HG03575 (cell line): ENCODE measurements around the gene TSC22D2.

Source experiments
- ATAC-seq: cut with Tn5 transposase; IDR thresholded peaks from one replicate; pipeline ENCODE4 v1.9.1; 2021; ENCODE audit not compliant: unreplicated experiment, insufficient number of reproducible peaks, low FRiP score; ENCODE audit errors: extremely low read depth

TSC22D2 gene

GRCh38 chr3:150436161-150436560 lies 28.1 kb downstream of the TSC22D2 start:
- ATAC-seq = no peak

DNA sequence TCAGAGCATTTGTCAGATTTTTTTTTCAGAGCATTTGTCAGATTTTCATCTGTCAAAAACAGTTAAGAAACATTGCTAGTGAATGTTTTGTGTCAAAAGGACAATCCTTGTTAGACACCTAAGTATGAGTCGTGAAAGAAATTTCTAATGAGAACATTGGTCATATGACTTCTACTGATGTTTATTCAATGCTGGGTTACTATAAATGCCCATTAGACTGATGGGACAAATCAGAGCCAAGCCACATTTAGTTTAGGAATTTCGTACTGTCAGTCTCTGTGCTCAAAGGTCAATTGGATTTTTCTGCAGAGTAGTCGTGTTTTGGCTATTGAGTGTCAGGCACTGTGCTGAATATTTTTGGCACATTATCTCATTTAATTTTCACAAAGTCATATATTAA lies 31.6 kb downstream of the TSC22D2 start:
- no peak for ATAC-seq

GRCh38 chr3:150443331-150443741 lies 35.2 kb downstream of the TSC22D2 start:
- ATAC-seq = no peak

DNA sequence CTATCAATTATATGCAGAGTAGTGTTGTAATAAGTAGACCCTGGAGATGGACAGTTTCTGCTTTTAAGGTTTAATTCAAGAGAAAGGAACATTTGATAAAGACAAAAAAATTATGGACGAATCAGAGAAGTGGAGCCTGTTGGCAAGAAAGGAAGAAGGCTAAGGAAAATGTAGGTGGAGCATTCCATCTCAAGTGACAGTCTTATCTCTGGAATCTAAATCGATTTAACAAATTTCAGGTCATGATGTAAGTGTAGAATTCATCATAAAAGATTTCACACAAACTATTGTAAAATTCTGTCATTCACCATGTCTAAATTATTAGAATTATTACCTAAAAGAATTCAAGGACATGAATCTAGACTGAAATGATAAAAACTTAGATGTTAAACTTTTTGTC lies 36.3 kb downstream of the TSC22D2 start:
- no peak for ATAC-seq

DNA sequence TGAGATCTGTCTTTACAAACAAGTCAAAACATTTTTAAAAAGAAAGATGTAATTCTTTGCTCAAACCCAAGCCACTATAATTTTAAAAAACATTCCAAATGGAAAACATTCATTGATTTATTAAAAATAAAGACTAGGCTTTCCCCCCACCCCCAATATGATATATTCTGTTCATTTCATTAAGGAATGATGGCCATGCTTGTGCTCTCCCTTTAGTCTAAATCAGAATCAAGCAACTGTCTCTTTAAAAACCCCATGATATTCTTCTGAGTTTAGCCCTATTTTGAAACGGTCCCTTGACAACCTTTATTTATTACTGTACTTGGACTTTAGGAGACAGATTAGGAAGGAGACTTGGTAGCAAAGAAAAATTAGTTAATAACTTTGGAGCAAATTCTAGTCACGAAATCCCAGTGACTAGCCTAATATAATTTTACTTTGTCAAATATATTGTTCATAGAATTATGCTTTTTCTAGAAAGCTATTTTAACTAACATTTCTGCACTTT lies 38.4 kb downstream of the TSC22D2 start:
- ATAC-seq = no peak

- no peak for ATAC-seq
These were observed 39.0 kb downstream of the TSC22D2 start for GRCh38 chr3:150447084-150447483.

GRCh38 chr3:150447631-150448465 lies 39.8 kb downstream of the TSC22D2 start:
- ATAC-seq = no peak

GRCh38 chr3:150449169-150449721 lies 41.1 kb downstream of the TSC22D2 start:
- no peak for ATAC-seq

- no peak for ATAC-seq
These were observed 42.8 kb downstream of the TSC22D2 start for GRCh38 chr3:150450916-150451315.

DNA sequence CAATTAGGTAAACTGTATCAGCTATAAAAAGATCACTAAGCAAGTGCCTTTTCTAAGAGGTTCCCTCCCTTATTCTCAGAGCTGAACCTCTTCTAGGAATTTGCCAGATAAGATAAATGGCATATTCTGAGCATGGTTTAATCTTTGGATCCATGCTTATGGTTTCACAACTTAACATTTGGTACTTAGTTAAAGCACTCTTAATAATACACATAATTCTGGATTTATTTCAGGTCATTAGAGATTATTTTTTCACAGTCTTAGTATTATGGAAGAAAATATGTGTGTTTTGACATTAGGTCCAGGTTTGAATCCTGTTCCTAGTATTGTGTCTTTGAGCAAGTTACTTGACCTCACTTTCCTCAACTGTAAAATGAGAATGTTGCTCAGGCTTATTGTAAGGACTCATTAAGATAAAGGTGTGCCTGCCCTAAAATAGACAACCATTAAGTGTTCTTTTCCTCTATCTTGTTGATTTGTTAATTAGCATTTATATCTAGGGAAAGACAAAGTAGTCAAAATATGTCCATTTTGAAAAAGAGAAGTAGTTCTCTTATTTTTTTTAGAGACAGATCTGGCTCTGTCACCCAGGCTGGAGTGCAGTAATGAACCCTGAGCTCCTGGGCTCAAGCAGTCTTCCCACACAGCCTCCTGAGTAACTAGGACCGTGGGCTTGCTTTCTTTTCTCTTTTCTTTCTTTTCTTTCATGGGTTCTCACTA lies 43.4 kb downstream of the TSC22D2 start:
- ATAC-seq = no peak

- ATAC-seq = no peak
These were observed 45.3 kb downstream of the TSC22D2 start for GRCh38 chr3:150453353-150453752.

DNA sequence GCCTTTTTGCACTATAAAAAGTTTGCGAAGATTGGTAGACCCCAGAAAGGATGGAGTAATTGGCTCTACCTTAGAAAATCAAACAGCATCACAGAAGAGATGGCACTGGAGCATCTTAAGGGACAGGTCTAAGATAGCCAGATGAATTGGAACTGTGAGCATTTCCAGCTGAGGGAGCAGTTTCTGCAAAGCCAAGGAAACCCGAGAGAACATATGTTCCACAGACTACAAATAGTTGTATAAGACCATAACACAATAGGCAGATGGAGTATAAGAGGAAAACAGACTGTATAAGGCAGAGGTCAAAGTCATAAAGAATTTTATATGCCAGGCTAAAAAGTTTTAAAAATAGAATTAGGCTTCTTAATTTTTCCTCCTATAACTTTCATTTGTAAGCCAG lies 46.0 kb downstream of the TSC22D2 start:
- no peak for ATAC-seq

DNA sequence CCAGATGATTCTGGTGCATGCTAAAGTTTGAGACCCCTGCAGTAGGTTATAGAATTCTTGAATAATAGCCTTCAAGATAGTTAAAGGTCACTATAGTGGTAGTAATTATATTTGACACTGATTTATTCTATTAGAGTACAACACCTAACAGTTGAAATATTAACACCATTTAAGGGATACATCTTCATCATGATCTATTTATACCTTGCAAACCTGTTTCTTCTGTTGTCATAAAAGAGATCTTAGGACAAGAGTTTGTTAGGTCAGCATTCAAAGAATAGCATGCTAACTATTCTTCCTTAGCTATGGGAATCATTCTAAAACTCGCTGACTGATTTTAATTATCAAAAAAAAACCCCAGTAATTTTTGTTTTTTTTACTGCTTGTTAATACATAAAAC lies 46.5 kb downstream of the TSC22D2 start:
- ATAC-seq = no peak

DNA sequence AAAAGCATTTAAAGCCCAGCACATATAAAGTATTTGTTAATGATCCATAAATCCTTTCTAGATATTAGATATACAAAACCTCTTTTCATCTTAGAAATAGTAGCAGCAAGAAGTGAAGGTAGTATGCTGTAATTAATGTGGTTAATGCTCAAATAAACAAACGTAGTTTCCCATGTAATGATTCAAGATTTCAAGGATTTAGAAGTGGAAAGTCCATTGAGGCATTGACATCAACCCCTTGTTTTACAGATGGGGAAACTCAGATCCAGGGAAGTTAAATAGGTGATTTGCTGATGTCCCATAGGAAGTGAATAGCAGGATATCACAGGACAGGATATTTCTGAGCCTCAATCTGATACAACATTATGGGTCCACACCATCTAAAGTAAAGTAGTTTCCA lies 47.2 kb downstream of the TSC22D2 start:
- ATAC-seq = no peak

GRCh38 chr3:150458001-150458400 lies 49.9 kb downstream of the TSC22D2 start:
- ATAC-seq = no peak

GRCh38 chr3:150460484-150460883 lies 52.4 kb downstream of the TSC22D2 start:
- no peak for ATAC-seq

DNA sequence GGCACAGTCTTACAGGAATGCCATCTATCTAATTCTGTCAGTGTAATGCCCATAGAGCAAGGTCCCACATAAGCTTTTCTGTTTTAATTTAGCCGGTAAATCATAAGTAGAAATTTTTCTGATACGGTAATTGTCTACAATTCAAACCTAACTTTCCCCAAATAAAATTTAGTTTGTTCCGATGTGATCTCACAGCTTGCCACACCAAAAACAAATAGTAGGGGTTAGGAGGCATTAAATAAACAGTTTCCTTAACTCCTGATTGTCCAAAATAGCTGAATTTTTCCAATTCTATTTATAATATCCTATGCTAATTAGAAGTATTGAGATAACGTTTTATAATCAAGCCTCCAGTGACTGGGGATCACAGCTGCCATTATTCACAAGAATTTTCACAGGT lies 53.3 kb downstream of the TSC22D2 start:
- ATAC-seq = no peak

GRCh38 chr3:150462108-150462507 lies 54.0 kb downstream of the TSC22D2 start:
- no peak for ATAC-seq

- ATAC-seq = no peak
These were observed 56.6 kb downstream of the TSC22D2 start for GRCh38 chr3:150464684-150465083.

DNA sequence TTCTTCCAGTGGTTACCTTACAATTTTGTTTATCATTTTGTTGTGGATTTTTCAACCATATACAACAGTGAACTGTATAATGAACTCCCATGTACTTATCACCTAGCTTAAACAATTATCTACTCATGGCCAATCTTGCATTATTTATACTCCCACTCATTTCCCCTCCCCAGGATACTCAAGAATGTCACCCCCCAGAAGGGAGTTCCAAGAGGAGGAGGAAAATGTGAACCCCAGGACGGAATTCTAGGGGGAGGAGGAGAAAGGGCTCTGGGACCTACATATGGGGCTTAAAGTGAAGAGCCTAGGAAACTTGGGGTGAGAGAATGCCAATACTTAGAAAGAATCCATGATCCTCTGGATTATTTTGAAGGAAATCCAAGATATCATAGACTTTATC lies 59.3 kb downstream of the TSC22D2 start:
- ATAC-seq = no peak
